Karpas-422 (cell line): ENCODE data around the gene RAB3IL1. TPM values are rescaled to one million over a fixed set of nuclear protein-coding genes. Genes with fewer than 3 reads are reported as not detected.

ENCODE experiments used
- DNase-seq: peaks from one replicate; pipeline ENCODE4 v3.0.0-alpha.2; 2015
- H2AFZ ChIP-seq: fragments of 200-600 bp; sonication (generic); 2 replicates; pipeline ENCODE4 v1.6.1; 2014; ENCODE audit warnings: antibody characterized with exemption, low read length, mixed read lengths
- H3K27ac ChIP-seq: fragments of 200-600 bp; sonication (generic); 2 replicates; pipeline ENCODE4 v1.5.1; 2014; ENCODE audit warnings: mild to moderate bottlenecking, low read length, moderate library complexity
- H3K27me3 ChIP-seq: fragments of 200-600 bp; sonication (generic); 2 replicates; pipeline ENCODE4 v1.6.1; 2014; ENCODE audit warnings: low read length, mixed read lengths
- H3K36me3 ChIP-seq: fragments of 200-600 bp; sonication (generic); 2 replicates; pipeline ENCODE4 v1.6.1; 2014; ENCODE audit warnings: low read length, mixed read lengths; ENCODE audit not compliant: insufficient read depth
- H3K4me1 ChIP-seq: fragments of 200-600 bp; sonication (generic); 2 replicates; pipeline ENCODE4 v1.6.1; 2014; ENCODE audit warnings: mild to moderate bottlenecking, low read length, mixed read lengths
- H3K4me2 ChIP-seq: fragments of 200-600 bp; sonication (generic); 2 replicates; pipeline ENCODE4 v1.6.1; 2014; ENCODE audit warnings: low read length, low read depth, mild to moderate bottlenecking; ENCODE audit not compliant: poor library complexity, severe bottlenecking
- H3K4me3 ChIP-seq: fragments of 200-600 bp; sonication (generic); 2 replicates; pipeline ENCODE4 v1.5.1; 2014; ENCODE audit warnings: mild to moderate bottlenecking, antibody characterized with exemption, low read length, mixed read lengths
- H3K79me2 ChIP-seq: fragments of 200-600 bp; sonication (generic); 2 replicates; pipeline ENCODE4 v1.6.1; 2014; ENCODE audit warnings: mild to moderate bottlenecking, low read length, mixed read lengths
- H3K9ac ChIP-seq: fragments of 200-600 bp; sonication (generic); 2 replicates; pipeline ENCODE4 v1.6.0; 2014; ENCODE audit warnings: low read length
- H3K9me2 ChIP-seq: fragments of 200-600 bp; sonication (generic), shearing (Covaris generic); replicated peaks from 2 replicates; pipeline ENCODE4 v1.6.0; 2014; ENCODE audit warnings: mild to moderate bottlenecking, low read length, moderate library complexity; ENCODE audit not compliant: insufficient read depth
- H3K9me3 ChIP-seq: fragments of 300-700, 200-600 bp; sonication (generic); 2 replicates; pipeline ENCODE4 v1.6.1; 2014; ENCODE audit warnings: low read length, mixed read lengths
- H4K20me1 ChIP-seq: fragments of 200-600 bp; sonication (generic); 2 replicates; pipeline ENCODE4 v1.6.1; 2014; ENCODE audit warnings: mild to moderate bottlenecking, antibody characterized with exemption, low read length, low read depth; ENCODE audit not compliant: insufficient read depth
- total RNA-seq: library from RNA; depleted of rRNA; stranded (reverse); fragments of >200 nt; shearing (Covaris generic); gene quantifications from 2 replicates; pipeline ENCODE4 v1.2.3, GENCODE V29; 2014; ENCODE audit warnings: low replicate concordance

RAB3IL1 gene
- total RNA-seq, 1 experiment from 2014 or later = not detected

DNA sequence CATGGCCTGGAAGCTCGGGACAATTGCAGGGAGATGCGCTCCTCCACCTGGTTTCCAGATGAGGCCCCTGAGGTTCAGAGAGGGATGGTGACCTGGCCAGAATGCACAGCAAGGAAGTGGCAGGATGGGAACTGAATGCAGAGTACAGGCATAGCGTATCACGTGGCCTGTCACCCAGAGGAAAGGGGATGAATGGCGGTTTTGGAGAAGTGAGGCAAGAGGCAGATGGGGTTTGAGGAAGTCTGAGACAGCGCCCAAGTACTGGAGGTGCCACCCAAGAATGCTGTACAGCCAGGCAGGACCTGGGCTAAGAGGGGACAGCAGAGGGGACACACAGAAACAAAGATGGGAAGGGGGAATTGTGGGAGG, 4.9 kb downstream of the RAB3IL1 start:
- Histone ChIP-seq H3K4me2 (no peak overlapping the region), H3K4me3 (no peak overlapping the region), H3K36me3 (no peaks in the 10 kb centered on the region), H3K79me2 (no peaks in the 10 kb centered on the region), H2AFZ (no peak overlapping the region), H3K27ac (no peak overlapping the region), H4K20me1 (no peaks in the 10 kb centered on the region), H3K9me3 (no peaks in the 10 kb centered on the region), H3K4me1 (no peaks in the 10 kb centered on the region), H3K9ac (no peak overlapping the region), H3K27me3 (no peaks in the 10 kb centered on the region), H3K9me2 (no peaks in the 10 kb centered on the region)
- no peak for DNase-seq

DNA sequence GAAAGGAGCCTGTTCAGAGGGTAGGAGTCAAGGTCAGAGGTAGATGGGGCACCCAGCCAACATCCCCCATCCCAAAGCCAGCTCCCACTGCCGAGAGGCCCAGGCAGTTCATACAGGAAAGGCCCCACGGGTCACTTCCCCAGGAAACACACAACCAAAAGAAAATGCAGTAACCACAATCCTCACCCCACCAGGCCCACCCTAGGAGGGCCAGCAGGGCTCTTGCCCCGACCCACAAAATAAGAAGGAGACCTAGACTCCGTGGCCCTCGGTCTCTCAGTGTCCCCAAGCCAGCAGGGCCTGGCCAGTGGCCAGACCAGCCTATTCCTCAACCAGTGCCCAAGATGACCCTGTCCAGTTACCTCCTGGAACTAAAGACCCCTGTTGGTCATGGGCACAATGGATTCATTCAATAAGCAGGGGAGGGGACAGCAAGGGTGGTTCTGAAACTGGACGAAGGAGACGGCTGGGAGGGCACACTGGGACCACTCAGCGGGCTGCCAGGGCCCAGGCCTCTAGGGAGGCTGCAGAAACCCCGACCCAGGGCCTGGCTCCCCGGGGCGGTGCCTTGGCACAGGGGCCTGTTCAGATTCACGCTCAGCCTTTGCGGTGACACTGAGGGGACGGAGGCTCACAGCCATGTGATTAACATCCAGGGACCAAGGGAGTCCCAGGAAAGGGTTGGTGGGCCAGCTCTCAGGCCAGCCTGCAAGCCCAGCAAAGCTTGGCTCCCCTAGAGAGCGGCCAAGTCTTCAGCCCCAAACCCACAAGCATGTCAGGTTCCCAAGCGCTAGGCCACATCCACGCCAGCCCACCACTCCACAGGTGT, 5.5 kb downstream of the RAB3IL1 start:
- no peak overlapping the region for H3K9ac ChIP-seq
- no peak overlapping the region for H3K4me2 ChIP-seq
- no peak overlapping the region for H3K27ac ChIP-seq
- no peaks in the 10 kb centered on the region for H3K9me2 ChIP-seq
- H2AFZ ChIP-seq = no peak overlapping the region
- H3K36me3 ChIP-seq = no peaks in the 10 kb centered on the region
- no peaks in the 10 kb centered on the region for H3K9me3 ChIP-seq
- H3K27me3 ChIP-seq = no peaks in the 10 kb centered on the region
- DNase-seq = no peak
- no peaks in the 10 kb centered on the region for H4K20me1 ChIP-seq
- H3K79me2 ChIP-seq = no peaks in the 10 kb centered on the region
- H3K4me3 ChIP-seq = no peak overlapping the region
- no peaks in the 10 kb centered on the region for H3K4me1 ChIP-seq

DNA sequence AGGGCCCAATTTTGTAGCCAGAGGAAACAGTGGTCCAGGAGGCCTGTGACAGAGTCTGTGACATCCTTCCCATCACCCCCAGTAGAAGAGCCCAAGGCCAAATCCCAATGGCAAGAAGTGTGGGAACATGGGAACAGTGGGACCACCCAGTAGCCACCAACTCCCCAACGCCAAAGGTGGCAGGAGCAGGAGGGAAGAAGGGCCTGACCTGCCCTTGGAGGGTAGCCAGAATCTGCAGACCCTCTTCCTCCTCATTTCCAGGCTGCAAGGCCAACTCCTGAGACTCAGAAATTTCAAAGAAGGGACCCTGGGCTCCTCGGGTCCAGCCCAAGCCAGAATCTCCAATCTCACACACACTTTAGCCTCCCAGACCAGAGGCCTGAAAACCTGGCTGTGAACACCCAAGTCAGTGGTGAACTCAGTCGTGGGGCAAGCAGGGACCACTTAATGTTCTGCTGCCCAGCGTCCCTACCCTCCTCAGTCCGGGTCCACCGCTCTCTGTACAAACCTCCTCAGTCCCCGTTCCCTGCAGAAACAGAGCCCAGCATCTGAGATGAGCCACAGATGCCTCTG, 6.2 kb downstream of the RAB3IL1 start:
- no peak for DNase-seq
- Histone ChIP-seq H2AFZ (no peak overlapping the region), H3K9me3 (no peaks in the 10 kb centered on the region), H3K79me2 (no peaks in the 10 kb centered on the region), H3K4me3 (no peak overlapping the region), H3K4me1 (no peaks in the 10 kb centered on the region), H3K9me2 (no peaks in the 10 kb centered on the region), H3K36me3 (no peaks in the 10 kb centered on the region), H3K27ac (no peak overlapping the region), H3K9ac (no peak overlapping the region), H3K4me2 (no peak overlapping the region), H3K27me3 (no peaks in the 10 kb centered on the region), H4K20me1 (no peaks in the 10 kb centered on the region)

DNA sequence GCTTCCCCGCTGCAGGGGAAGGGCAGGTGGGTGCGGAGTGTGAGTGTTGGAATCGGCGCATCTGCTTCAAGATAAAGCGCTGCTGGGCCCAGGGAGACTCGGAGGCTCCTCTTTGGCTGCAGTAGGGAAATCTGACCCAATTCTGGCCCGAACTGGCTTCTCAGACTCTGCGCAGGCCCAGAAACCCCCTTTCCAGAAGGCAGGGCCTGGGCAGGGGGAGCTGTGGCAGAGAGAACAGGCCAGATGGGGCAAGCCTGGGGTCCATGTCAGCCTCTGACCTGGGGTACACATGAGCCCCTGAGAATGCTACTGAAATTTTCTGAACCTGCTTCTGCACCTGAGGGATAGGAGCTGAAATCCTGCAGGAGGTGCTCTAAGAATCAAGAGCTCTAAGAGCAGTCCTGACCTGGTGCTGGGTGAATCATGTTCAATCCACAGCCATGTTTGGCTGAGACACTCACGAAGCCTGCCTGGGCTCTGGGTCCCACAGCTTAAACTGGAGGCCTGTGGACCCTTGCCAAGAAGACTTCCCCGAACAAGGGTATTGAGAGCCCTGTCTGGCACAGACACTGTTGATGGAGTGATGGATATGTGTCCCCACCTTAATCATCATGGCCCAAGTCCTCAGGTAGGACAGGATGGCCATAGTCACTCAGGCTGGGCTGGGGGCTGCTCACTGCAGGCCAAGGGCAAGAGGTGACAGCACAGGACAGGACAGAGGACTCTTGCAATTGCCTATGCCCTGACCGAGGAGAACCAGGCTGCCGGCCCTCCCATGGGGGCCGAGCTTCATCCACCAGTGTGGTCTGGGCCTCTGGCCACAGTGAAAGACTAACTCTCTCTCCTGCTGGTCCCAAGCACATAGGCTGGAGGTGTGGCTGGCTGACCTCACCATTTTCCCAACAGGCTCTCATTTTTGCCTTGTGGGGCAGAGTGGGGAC, 6.9 kb downstream of the RAB3IL1 start:
- Histone ChIP-seq H3K9ac (no peak overlapping the region), H3K9me3 (no peaks in the 10 kb centered on the region), H3K79me2 (no peaks in the 10 kb centered on the region)

DNA sequence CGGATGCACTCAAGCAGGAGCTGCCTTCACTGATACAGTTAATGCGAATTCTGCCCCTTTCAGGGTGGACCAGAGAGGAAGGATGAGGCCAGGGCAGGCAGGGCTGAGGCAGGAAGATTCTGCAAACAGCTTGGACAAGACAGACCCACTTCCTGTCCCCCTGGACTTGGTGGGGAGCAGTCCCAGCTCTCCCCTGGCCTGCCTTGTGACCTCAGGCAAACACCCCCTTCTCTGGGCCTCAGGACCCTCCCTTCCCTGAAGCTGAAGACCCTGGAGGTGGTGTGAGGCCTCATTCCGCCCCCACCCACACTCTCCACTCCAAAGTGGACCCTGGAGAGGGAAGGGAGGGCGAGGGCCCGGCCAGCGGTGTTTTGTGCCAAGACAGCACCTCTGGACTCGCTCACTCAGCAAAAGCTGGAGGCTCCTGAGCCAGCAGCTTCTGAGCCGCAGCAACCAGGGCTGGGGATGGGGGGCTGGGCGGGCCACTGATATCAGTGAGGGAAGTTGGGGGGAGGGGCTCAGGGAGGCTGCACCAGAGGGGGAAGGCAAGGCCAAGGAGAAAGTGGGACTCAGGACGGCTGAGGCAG, 8.5 kb downstream of the RAB3IL1 start:
- DNase-seq = no peak
- no peak overlapping the region for H3K4me2 ChIP-seq
- no peaks in the 10 kb centered on the region for H3K27me3 ChIP-seq
- no peak overlapping the region for H3K9ac ChIP-seq
- H3K27ac ChIP-seq = no peak overlapping the region
- no peak overlapping the region for H2AFZ ChIP-seq
- no peaks in the 10 kb centered on the region for H3K4me1 ChIP-seq
- H3K79me2 ChIP-seq = no peaks in the 10 kb centered on the region
- H3K9me2 ChIP-seq = no peaks in the 10 kb centered on the region
- no peaks in the 10 kb centered on the region for H4K20me1 ChIP-seq
- H3K9me3 ChIP-seq = no peaks in the 10 kb centered on the region
- no peak overlapping the region for H3K4me3 ChIP-seq
- no peaks in the 10 kb centered on the region for H3K36me3 ChIP-seq

More for the DNA sequence above, 6.9 kb downstream of the RAB3IL1 start:
- H3K27ac ChIP-seq = no peak overlapping the region
- H3K27me3 ChIP-seq = no peaks in the 10 kb centered on the region
- no peak overlapping the region for H3K4me3 ChIP-seq
- H3K4me2 ChIP-seq = no peak overlapping the region
- no peaks in the 10 kb centered on the region for H4K20me1 ChIP-seq
- no peak overlapping the region for H2AFZ ChIP-seq
- H3K36me3 ChIP-seq = no peaks in the 10 kb centered on the region
- no peaks in the 10 kb centered on the region for H3K4me1 ChIP-seq
- no peak for DNase-seq
- no peaks in the 10 kb centered on the region for H3K9me2 ChIP-seq

DNA sequence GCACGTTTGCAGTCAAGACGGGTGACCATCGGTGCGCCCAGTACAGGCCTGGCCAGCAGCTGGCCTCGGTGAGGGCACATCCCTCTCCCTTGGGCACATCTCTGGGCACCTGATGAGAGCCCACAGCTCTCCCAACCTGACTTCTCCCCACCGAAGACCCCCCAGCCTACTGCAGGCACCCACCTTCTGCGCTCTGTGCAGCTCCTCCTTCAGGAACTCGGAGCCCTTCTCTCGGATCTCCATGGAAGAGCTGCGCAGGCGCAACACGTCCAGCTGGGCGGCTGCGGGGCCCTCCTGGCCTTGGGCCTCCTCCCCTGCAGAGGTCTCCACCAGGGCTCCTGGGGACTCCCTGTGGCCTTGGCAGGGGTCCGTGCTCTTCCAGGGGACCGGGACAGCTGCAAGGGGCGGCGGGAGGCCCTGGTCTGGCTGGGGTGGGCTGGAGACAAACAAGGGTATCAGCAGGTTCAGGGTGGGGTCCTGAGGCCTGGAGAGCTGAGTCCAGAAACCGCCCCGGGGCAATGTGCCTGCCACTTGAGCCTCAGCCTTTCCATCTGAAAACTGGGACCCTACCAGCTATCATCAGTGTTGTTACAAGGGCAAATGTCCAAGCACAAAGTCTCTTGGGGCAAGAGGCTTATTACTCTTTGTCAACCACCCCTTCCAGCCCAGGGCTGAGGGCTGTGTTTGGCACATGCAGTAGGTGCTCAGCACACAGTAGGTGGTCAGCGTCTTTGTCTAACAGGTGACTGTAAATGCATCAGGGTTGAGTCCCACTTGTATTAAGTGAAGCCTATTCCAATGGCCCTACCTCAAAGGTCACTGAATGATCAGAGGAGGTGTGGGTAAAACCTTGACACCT, 9.3 kb downstream of the RAB3IL1 start:
- no peak for DNase-seq
- Histone ChIP-seq H3K9me3 (no peaks in the 10 kb centered on the region), H3K9me2 (no peaks in the 10 kb centered on the region), H3K27ac (no peak overlapping the region), H2AFZ (no peak overlapping the region), H3K4me1 (no peaks in the 10 kb centered on the region), H3K27me3 (no peaks in the 10 kb centered on the region), H3K4me3 (no peak overlapping the region), H3K9ac (no peak overlapping the region), H3K36me3 (no peaks in the 10 kb centered on the region), H3K4me2 (no peak overlapping the region), H3K79me2 (no peaks in the 10 kb centered on the region), H4K20me1 (no peaks in the 10 kb centered on the region)

DNA sequence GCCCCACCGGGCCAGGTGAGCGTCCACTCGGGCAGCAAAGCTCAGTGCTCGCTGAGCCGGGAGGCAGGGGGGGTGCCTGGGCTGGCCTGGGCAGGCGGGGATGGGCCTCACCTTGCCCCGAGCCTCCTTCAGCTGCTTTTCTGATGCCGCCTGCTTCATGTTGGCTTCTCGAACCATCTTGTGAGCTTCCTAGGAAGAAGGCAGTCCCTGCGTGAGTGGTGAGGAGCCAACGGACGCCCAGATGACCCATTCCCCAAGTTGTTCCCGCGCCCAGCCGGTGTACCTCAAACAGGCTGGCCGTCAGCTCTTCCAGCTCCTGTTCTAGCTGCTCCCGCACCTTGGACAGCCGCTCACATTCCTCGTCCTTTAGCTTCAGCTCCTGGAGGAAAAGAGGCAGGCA, 10.1 kb downstream of the RAB3IL1 start:
- H3K9ac ChIP-seq = no peak overlapping the region
- no peaks in the 10 kb centered on the region for H3K9me2 ChIP-seq
- H3K36me3 ChIP-seq = no peaks in the 10 kb centered on the region
- no peaks in the 10 kb centered on the region for H3K9me3 ChIP-seq
- no peaks in the 10 kb centered on the region for H3K4me1 ChIP-seq
- H3K27me3 ChIP-seq = no peaks in the 10 kb centered on the region
- no peaks in the 10 kb centered on the region for H4K20me1 ChIP-seq
- no peak overlapping the region for H3K27ac ChIP-seq
- no peak overlapping the region for H3K4me2 ChIP-seq
- H2AFZ ChIP-seq = no peak overlapping the region
- H3K79me2 ChIP-seq = no peaks in the 10 kb centered on the region
- no peak overlapping the region for H3K4me3 ChIP-seq
- DNase-seq = no peak
